ENCODE results near the gene SLC23A2. TPM values are rescaled to one million over a fixed set of nuclear protein-coding genes. Genes with fewer than 3 reads are reported as not detected.

The SLC23A2 gene
- total RNA-seq, 4 donors from 2014 or later = 17.1 to 22.9 (median 20.1) TPM

GRCh38 chr20:4846821-4847220 lies 154.5 kb downstream of the SLC23A2 start:
- ATAC-seq (ENCODE audit: low FRiP score) (no peak), DNase-seq (ENCODE audit: low spot score) (no peak)
- no peak for TF ChIP-seq CTCF (IDR thresholded peaks at IDR 0.05)

GRCh38 chr20:4844751-4845465 lies 156.4 kb downstream of the SLC23A2 start:
- no peak for ATAC-seq (ENCODE audit: low FRiP score)

GRCh38 chr20:4844325-4844724 lies 157.0 kb downstream of the SLC23A2 start:
- no peak for TF ChIP-seq CTCF (IDR thresholded peaks at IDR 0.05)
- DNase-seq (ENCODE audit: low spot score) (no peak), ATAC-seq (ENCODE audit: low FRiP score) (no peak)

More at GRCh38 chr20:4844751-4845465, 156.4 kb downstream of the SLC23A2 start:
- TF ChIP-seq CTCF (IDR thresholded peaks at IDR 0.05) = no peak
- DNase-seq (ENCODE audit: low spot score) = no peak

- TF ChIP-seq CTCF (IDR thresholded peaks at IDR 0.05) = no peak
- ATAC-seq (ENCODE audit: low FRiP score) (no peak), DNase-seq (ENCODE audit: low spot score) (no peak)
These were observed 160.5 kb downstream of the SLC23A2 start for GRCh38 chr20:4840801-4841200.

GRCh38 chr20:4838526-4838925 lies 162.8 kb downstream of the SLC23A2 start:
- no peak for ATAC-seq (ENCODE audit: low FRiP score)
- no peak for TF ChIP-seq CTCF (IDR thresholded peaks at IDR 0.05)
- no peak for DNase-seq (ENCODE audit: low spot score)

GRCh38 chr20:4837760-4838159 lies 163.6 kb downstream of the SLC23A2 start:
- DNase-seq (ENCODE audit: low spot score) = no peak
- ATAC-seq (ENCODE audit: low FRiP score) = no peak

More at GRCh38 chr20:4837760-4838159, 163.6 kb downstream of the SLC23A2 start:
- TF ChIP-seq CTCF (IDR thresholded peaks at IDR 0.05) = no peak
